HG03565 (cell line): Measurements from ENCODE around the gene RPS3A.
"Not testable (repeated sequence)": the region's sequence is repeated elsewhere in the genome, so short reads cannot be mapped to it uniquely, and the experiment has no call there.

Source experiments
- ATAC-seq: cut with Tn5 transposase; IDR thresholded peaks from one replicate; pipeline ENCODE4 v1.9.1; 2021; ENCODE audit warnings: mild to moderate bottlenecking, moderate library complexity; ENCODE audit not compliant: unreplicated experiment

Gene RPS3A

DNA sequence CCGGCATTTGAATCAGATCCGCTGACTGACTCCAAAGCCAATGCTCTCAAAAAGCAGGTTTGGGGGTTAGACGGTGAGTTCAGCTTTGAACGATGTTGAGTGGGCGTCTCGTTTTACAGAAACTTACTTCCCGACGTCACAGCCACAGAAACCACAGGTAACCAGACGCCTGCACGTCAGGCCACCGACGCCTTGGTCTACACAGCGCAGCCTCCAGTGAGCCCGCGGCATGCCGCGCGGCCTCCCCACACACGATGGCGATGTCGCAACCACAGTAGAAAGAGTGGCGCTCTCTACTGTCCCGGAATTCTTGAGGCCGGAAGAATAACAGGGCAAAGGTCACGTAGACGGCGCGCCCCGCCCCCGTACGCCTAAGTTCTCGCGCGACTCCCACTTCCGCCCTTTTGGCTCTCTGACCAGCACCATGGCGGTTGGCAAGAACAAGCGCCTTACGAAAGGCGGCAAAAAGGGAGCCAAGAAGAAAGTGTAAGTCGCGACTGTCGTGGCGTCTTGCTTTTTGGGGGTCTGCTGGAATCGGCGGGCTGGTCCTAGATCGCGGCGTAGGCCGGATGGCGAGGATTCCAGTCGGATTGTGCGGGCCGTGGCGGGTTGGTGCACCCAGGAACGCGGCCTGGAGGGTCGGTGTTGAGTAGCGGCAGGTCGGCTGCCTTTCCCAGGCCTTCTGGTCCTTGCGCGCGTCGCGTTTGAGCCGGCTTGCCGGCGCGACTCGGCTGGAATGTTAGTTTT is at the start of gene RPS3A:
TSS of gene RPS3A (plus strand) at position 400 of the 747 bp plus-strand sequence. CDS start at position 425, 25 bp downstream.
- ATAC-seq = peak; percentile 91

DNA sequence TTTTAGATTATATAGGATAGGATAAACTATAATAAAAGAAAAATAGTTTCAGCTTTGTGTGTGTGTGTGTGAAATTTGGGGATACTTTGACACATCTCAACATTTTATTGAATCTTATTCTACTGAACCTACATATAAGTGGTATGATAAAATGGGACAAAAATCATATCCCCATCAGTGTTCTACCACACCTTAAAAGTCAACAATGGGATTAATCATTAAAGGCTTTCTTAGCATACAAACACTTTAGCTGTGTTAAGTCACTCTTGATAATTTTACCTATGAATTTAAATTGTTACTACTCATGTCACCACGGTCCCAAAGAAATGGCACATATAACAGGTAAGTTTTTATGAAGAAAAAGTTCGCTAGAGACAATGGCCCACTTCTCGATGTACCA is 46.6 kb upstream of the RPS3A start:
- ATAC-seq = no peak

DNA sequence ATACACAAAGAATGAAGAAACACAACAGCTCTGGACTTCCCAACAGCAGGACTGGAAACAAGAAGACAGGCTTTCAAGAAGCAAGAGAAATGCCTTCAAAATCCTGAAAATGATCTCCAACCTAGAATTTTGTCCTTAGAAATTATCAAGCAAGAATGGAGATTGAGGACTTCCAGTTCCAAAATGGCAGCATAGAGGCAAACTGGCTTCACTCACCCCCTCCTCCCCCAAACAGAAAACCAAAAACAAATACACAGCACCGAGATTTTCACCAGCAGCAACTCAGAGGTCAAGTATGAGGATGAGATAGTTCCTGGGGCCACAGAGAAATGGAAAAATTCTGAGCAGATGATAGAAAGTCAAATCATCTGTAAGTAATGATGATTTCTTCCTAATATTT is 43.9 kb upstream of the RPS3A start:
- ATAC-seq = no peak

DNA sequence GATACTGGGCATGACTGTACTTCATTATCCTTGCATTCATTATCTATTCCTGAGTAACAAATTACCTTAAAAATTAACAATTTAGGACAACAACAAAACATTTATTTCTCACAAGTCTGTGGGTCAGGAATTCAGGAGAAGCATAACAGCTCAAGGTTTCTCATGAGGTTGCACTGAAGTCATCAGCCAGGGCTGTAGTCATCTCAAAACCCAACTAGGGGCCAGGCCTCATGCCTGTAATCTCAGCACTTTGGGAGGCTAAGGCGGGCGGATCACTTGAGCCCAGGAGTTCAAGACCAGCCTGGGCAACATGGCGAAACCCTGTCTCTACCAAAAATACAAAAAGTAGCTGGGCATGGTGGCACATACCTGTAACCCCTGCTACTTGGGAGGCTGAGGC is 36.3 kb upstream of the RPS3A start:
- not testable (repeated sequence) for ATAC-seq

DNA sequence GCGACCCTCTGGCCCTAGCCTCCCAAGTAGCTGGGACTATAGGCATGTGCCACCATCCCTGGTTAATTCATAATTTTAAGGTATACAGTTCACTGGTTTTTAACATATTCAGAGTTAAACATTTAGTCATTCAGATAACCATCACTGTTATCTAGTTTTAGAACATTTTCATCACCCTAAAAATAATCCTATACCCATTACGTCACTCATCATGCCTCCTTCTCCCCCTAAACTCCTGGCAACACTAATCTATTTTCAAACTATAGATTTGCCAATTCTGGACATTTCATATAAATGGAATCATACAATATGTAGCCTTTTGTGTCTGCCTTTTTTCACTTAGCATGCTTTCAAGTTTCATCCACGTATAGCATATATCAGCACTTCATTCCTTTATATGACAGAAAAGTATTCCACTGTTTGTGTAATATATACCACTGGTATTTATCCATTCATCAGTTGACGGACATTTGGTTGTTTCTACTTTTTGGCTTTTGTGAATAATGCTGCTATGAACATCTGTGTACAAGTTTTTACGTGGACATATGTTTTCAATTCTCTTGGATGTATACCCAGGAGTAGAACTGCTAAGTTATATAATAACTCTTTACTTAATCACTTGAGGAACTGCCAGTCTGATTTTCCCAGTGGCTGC is 32.0 kb upstream of the RPS3A start:
- ATAC-seq = no peak

DNA sequence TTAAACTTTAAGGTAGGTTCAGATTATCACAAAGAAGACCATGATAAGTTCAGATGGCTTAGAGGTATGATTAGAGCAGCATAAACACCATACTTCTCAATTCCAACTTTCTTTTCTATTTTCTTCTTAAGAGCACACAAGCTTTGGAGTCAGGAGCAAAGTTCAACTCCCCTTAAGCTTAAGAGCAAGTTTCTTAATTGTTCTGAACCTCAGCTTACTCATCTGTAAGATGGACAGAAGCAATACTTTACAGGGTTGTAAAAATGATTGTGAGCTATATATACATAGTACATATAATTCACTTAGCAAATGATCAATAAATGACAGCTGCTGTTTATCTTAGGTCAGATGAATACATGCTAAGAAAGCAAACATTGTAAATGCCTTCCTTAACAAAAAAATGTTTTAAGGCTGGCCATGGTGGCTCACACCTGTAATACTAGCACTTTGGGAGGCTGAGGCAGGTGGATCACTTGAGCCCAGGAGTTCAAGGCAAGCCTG is 25.0 kb upstream of the RPS3A start:
- ATAC-seq = no peak

DNA sequence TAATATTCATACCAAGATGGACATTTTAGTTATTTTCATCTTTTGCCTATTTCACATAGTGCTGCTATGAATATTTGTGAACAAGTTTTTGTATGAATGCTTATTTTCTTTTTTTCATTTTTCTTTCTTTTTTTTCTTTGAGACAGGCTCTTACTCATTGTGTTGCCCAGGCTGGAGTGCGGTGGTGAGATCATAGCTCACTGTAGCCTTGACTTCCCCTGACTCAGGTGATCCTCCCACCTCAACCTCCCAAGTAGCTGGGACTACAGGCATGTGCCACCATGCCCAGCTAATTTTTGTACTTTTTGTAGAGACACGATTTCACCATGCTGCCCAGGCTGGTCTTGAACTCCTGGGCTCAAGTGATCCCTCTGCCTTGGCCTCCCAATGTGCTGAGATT is 21.4 kb upstream of the RPS3A start:
- not testable (repeated sequence) for ATAC-seq

DNA sequence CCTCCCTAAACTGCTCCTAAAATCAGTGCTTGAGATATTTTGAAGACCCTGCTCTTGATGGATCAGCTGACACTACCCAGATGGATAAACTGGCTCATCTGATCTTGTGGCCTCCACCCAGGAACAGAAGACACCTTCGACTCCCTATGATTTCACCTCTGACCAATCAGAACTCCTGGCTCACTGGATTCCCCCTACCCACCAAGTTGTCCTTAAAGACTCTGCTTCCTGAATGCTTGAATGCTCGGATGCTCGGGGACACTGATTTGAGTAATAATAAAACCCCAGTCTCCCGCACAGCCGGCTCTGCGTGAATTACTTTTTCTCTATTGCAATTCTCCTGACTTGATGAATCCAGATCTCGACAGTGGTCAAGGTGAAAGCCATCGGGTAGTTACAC is 12.0 kb upstream of the RPS3A start:
- ATAC-seq = no peak

DNA sequence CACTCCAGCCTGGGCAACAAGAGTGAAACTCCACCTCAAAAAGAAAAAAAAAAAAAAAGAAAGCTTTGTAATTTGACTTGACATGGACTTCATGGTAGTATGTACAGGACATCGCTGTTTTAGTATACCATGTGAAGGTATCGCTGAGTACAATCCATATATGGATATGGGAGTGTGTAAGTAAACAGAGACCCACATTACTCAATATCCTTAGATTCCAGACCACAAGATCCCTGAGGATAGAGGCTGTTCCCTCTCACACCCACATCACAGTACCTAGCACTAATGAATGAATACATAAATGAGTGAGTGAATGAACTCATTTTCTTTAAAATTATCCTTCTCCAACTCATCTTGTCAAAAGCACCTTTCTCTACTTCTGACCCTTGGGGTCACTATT is 8.4 kb upstream of the RPS3A start:
- ATAC-seq = no peak

DNA sequence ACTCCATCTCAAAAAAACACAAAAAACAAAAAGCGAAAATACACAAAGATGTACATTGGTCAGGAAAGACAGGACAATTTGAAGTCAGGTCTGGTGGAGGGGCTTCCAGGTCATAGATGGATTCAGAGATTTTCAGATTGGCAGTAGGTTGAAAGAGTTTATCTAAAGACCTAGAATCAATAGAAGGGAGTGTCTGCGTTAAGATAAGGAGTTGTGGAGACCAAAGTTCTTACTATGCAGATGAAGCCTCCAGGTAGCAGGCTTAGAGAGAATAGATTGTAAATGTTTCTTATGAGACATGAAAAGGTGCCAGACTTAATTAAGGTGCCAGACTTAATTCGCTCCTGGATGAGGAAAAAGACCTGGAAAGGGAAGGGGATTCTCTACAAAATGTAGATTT is 6.9 kb upstream of the RPS3A start:
- no peak for ATAC-seq

DNA sequence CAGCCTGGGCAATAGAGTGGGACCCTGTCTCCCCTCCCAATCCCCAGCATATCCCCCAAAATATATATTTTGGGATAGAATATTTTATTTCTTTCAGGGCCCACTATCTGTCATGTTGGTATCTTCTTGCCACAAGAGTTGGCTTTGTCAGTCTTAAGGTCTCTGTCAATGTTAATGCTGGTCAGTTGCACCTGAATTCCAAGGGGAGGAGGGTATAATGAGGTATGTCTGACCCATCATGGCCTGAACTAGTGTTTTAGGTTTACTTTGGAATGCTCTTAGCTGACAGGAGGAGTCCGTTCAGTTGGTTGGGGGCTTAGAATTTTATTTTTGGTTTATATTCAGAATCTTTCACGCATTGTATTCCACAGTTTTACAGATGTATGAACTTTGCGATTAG is 6.2 kb upstream of the RPS3A start:
- no peak for ATAC-seq

DNA sequence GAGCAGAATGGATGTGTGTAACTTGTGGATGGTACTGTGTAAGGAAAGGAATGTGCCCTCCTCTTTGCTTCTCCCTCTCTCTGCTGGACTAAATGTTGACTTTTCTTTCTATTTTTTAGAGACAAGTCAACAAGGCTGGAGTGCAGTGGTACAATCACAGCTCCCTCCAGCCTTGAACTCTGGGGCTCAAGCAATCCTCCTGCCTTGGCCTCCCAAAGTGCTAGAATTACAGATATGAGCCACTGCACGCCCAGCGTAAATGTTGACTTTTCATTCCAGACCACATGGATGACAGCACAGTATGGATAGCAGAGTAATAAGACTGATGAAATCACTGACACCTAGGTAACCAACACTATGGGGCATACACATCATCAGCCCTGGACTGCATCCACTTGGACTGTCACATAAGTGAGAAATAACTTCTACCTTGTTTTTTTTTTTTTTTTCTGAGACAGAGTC is 5.1 kb upstream of the RPS3A start:
- ATAC-seq = no peak

DNA sequence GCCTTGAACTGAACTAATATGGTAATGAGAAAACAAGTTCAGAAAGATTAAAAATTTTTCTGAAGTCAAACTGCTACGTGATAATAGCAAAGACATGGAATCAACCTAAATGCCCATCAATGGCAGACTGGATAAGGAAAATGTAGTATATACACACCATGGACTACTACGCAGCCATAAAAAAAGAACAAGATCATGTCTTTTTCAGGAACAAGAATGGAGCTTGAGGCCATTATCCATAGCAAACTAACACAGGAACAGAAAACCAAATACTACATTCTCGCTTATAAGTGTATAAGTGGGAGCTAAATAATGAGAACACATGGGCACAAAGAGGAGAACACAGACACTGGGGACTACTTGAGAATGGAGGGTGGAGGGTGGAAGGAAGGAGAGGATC is 4.3 kb upstream of the RPS3A start:
- ATAC-seq = no peak

DNA sequence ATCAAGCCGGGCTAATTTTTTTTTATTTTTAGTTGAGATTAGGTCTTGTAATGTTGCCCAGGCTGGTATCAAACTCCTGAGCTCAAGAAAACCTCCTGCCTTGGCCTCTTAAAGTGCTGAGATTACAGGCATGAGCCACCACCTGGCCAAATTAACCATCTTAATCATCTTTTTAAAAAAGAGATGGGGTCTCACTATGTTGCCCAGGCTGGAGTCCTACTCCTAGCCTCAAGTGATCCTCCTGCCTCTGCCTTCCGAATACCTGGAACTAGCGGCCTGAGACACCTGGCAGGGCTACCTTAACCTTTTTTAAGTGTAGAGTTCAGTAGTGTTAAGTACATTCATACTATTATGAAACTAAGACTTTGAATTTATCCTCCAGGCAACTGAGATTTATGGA is 1.7 kb upstream of the RPS3A start:
- no peak for ATAC-seq

DNA sequence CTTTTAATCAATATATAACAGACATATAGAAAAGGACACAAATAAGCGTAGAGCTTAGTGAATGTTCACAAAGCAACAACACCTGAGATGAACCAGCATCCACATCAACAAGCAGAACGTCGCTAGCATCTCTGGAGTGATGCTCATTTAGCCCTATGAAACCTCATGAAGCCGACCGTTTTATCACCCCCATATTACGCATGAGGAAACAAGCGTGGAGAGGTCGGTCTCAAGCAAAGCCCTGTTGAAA is 524 bp upstream of the RPS3A start:
- no peak for ATAC-seq

DNA sequence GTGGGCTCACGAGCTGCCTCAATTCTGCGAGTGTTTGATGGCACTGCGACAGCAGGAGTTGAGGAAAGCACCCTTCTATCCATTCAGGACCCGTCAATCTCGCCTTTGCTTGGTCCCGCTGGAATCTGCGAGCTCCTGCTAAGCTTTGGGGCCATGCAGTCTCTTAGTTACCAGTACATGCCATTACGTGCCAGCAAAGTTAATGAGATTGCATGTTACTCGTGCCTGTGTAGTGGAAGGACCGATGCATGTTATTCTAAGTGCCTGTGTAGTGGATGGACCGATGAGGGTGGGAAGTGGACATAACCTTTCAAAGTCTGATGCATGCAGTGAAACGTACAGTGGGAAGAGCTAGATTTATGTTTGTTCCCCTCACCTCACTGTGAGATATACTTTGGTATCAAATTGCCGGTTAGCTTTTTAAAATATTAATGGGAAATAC is 569 bp downstream of the RPS3A start:
- no peak for ATAC-seq

DNA sequence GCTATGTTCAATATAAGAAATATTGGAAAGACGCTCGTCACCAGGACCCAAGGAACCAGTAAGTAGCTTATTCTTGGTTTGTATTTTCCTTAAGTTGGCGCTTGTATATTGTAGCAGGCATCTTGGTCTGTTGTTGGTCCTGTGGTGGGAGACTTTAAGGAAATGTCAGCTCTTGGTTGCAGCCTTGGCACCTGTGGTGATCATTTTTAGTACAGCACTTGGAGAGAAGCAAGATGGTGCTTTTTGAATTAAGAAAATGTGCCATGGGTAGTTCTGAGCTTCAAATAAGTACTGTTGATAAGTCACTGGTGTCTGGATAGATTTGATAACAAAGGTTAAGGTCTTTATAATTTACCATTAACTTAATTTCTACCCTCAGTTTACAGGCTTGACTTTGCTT is 1.1 kb downstream of the RPS3A start:
- no peak for ATAC-seq

DNA sequence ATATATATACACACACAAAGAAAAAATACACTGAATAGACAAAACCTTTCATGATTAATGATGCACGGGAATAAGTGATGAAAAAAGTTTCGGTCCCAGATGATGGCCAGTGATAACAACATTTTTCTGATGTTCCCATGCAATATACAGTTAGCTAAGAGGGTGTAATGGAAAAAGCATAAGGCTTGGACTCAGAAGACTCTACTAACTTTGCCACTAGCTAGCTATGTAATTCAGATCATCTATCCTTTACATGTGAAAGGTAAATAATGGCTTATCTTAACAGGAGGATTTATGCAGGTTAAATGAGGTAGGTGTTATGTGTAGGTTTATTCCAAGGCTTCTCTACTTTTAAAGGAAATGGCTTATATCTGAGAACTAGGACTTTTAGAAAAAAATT is 4.3 kb downstream of the RPS3A start:
- no peak for ATAC-seq

DNA sequence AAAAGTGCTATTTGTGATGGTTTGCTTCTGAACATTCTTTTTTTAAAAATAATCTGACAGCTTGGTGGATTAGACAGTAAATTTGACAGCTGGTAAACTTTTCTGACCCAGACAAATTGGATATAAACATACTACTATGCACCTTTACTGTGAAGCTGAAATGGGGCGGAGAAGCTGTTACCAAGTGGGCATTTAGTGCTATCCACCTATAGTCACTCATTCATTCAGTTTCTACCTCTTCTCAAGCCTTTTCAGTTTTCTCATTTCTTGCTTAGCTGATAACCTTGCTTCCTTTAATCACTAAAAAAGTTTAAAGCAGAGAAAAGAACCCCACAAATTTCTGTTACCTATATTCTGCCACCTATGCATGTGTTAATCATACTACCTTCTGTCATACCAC is 5.2 kb downstream of the RPS3A start:
- no peak for ATAC-seq

DNA sequence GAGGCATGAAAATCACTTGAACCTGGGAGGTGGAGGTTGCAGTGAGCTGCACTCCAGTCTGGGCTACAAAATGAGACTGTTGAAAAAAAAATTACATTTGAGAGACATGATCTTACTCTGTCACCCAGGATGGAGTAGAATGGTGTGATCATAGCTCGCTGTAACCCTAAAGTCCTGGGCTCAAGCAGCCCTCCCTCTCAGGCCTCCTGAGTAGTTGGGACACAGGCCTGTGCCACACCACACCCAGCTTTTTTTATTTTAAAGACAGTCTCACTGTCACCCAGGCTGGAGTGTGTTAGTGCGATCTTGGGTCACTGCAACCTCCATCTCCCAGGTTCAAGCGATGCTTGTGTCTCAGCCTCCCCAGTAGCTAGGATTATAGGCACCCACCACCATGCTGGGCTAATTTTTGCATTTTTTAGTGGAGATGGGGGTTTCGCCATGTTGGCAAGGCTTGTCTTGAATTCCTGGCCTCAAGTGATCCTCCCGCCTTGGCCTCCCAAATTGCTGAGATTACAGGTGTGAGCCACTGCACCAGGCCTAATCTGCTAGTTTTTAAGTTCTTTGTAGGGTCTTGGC is 6.1 kb downstream of the RPS3A start:
- no peak for ATAC-seq

DNA sequence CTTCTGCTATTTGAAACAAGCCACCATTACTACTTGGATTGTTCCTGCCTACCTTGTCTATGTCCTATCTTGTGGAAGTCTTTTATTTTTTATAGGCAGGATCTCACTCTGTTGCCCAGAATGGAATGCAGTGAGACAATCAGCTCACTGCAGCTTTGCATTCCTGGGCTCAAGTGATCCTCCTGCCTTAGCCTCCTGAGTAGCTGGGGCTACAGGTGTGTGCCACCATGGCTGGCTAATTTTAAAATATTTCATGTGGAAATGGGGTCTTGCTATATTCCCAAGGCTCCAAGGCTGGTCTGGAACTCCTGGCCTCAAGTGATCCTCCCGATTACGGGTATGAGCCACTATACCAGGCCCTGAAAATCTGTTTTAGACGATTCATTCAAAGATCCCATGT is 7.6 kb downstream of the RPS3A start:
- no peak for ATAC-seq

DNA sequence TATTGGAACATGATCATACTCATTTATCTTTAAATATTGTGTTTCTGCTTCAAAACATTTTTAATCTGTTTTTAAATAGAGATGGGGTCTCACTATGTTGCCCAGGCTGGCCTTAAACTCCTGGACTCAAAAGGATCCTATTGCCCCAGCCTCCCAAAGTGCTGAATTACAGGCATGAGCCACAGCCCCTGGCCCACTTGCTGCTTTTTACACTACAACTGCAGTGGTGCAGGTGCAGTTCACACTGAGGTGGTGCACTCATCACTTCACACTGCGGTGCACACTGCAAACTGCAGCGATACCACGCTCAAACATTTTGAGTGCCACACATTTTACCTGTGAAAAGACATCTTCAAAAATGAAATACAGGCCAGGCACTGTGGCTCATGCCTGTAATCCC is 10.8 kb downstream of the RPS3A start:
- no peak for ATAC-seq
